ENCODE results near the gene ISLR.

- no peak for TF ChIP-seq POLR2A (IDR thresholded peaks at IDR 0.05; ENCODE audit: control extremely low read depth in 1 of 2, low read depth in 2 of 2, low read length in 2 of 2)
- no peak for TF ChIP-seq CBX5 (IDR thresholded peaks at IDR 0.05; ENCODE audit: low read depth, low read length)
- no peak for TF ChIP-seq CTCF (IDR thresholded peaks at IDR 0.05; ENCODE audit: control extremely low read depth in 1 of 3, insufficient read depth in 1 of 3, low read depth in 1 of 3, low read length in 3 of 3)
- TF ChIP-seq TAF1 (IDR thresholded peaks at IDR 0.05; ENCODE audit: low read depth, low read length): no peak
- TF ChIP-seq MAX (IDR thresholded peaks at IDR 0.05): no peak
- TF ChIP-seq EZH2 (IDR thresholded peaks at IDR 0.05; ENCODE audit: low read depth, low read length, severe bottlenecking): no peak
- TF ChIP-seq ZNF274 (IDR thresholded peaks at IDR 0.05; ENCODE audit: borderline replicate concordance, extremely low read depth, low read length): no peak
- no peak for TF ChIP-seq HDAC6 (IDR thresholded peaks at IDR 0.05; ENCODE audit: low read depth, low read length)
- no peak for TF ChIP-seq FOSL1 (IDR thresholded peaks at IDR 0.05; ENCODE audit: insufficient read depth, low read depth, low read length)
These were observed 36.6 kb downstream of the ISLR start for GRCh38 chr15:74209997-74210671.

Data from H1 (cell line).